Activated CD8-positive, alpha-beta memory T cell treated with anti-CD3 and anti-CD28 coated beads, Interleukin-2, amount 10 ng/mL, durations not matched to agents 7 days and 5 days (primary cell): ENCODE results near the gene AVL9. TPM values are rescaled to one million over a fixed set of nuclear protein-coding genes. Genes with fewer than 3 reads are reported as not detected.

ENCODE experiments used
- ATAC-seq: fragments of 150-1000 bp; cut with Tn5 transposase; one replicate; pipeline ENCODE4 v1.10.0; 2021; ENCODE audit warnings: moderate library complexity
- CTCF ChIA-PET: fragments of 350-600 bp; sonication (Branson Sonifier 250); formaldehyde crosslinking; loops from one replicate; lab custom pipeline; 2021; ENCODE audit warnings: antibody characterized with exemption; lab: Charles Lee
- DNase-seq: peaks from one replicate; pipeline ENCODE4 v3.0.0-alpha.2; 2020
- H3K27ac Mint-ChIP-seq: one replicate; pipeline ENCODE4 v1.8.0; 2021; ENCODE audit warnings: mild to moderate bottlenecking, mixed read lengths
- H3K27me3 Mint-ChIP-seq: one replicate; pipeline ENCODE4 v1.8.0; 2021; ENCODE audit warnings: mixed read lengths
- H3K36me3 Mint-ChIP-seq: one replicate; pipeline ENCODE4 v1.8.0; 2021; ENCODE audit warnings: mild to moderate bottlenecking, mixed read lengths
- H3K4me1 Mint-ChIP-seq: one replicate; pipeline ENCODE4 v1.8.0; 2021; ENCODE audit warnings: mixed read lengths
- H3K4me3 Mint-ChIP-seq: one replicate; pipeline ENCODE4 v1.8.0; 2021; ENCODE audit warnings: mild to moderate bottlenecking, moderate library complexity, mixed read lengths
- H3K9me3 Mint-ChIP-seq: one replicate; pipeline ENCODE4 v1.8.0; 2022; ENCODE audit warnings: low read depth, mixed read lengths
- total RNA-seq, 2 experiments: library from RNA; stranded (reverse); gene quantifications; one replicate each; pipeline ENCODE4 v1.2.3, GENCODE V29; 2021

AVL9 gene
- total RNA-seq, 2 experiments from 2014 or later, result 36.1 to 42.2 TPM

DNA sequence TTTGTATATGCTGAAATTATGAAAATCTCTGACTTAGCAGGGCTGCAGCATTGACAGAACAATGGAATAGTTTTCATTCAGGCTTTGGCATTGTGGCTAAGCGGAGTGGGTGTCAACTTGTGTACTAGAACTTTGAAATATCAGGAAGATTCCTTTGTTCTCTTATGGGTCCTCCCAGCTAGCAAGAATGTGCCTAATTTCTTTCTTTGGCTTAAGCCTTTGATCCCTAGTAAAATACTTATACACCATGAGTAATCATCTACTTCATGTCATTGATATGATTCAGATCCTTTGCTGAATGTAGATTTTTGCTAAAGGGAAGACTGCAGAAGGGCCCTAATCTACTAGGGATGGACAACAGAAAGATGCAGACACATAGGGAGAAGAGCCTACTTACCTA, 6.2 kb downstream of the AVL9 start:
- CTCF ChIA-PET, result no interaction called here
- no peak for ATAC-seq
- H3K4me3 Mint-ChIP-seq, result no peak overlapping the region
- peaks cover 23% of the 10 kb centered on the region for H3K36me3 Mint-ChIP-seq
- peaks cover 52% of the 10 kb centered on the region for H3K4me1 Mint-ChIP-seq
- H3K27ac Mint-ChIP-seq, result no peak overlapping the region
- no peaks in the 10 kb centered on the region for H3K27me3 Mint-ChIP-seq
- no peaks in the 10 kb centered on the region for H3K9me3 Mint-ChIP-seq
- no peak for DNase-seq

- no peak for DNase-seq
- H3K4me3 Mint-ChIP-seq, result peak overlapping the region; percentile 21
- no peaks in the 10 kb centered on the region for H3K9me3 Mint-ChIP-seq
- peak overlapping the region; percentile 74 for H3K27ac Mint-ChIP-seq
- peaks cover 25% of the 10 kb centered on the region for H3K36me3 Mint-ChIP-seq
- no peaks in the 10 kb centered on the region for H3K27me3 Mint-ChIP-seq
- ATAC-seq, result peak; percentile 59
- CTCF ChIA-PET, result interaction anchor here (0.7 kb wide), 1 partner anchor 12 kb away, joined by 5 read pairs; no protein-coding TSS in a partner anchor
- peaks cover 51% of the 10 kb centered on the region for H3K4me1 Mint-ChIP-seq
Measured at GRCh38 chr7:32502728-32503127, 7.4 kb downstream of the AVL9 start.

- ATAC-seq, result peak; percentile 83
- Mint-ChIP-seq H3K4me1 (peaks cover 33% of the 10 kb centered on the region), H3K9me3 (no peaks in the 10 kb centered on the region), H3K36me3 (peaks cover 33% of the 10 kb centered on the region), H3K27ac (peak overlapping the region; percentile 86), H3K27me3 (no peaks in the 10 kb centered on the region), H3K4me3 (peak overlapping the region; percentile 60)
- peak; percentile 48 for DNase-seq
- CTCF ChIA-PET, result interaction anchor here (0.9 to 1.3 kb wide), 2 partner anchors 15 to 68 kb away, joined by 3 read pairs; no protein-coding TSS in a partner anchor
Measured at GRCh38 chr7:32506266-32507054, 11.2 kb downstream of the AVL9 start.

DNA sequence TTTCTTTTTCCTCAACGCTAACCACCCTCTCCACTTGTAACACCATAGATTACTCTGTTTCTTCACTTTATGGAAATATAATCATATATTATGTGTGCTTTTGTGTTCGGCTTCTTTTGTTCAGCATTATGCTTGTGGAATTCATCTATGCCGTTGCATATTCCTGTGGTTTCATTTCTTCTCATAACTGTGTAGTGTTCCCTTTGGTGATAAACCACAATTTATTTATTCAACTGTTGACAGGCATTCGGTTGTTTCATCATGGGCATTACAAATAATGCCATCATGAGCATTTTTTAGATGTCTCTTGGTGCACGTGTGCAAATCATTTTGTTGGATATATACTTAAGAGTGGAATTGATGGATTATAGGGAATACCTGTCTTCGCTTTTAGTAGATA, 12.1 kb downstream of the AVL9 start:
- Mint-ChIP-seq H3K9me3 (no peaks in the 10 kb centered on the region), H3K27ac (peak overlapping the region; percentile 10), H3K4me1 (peaks cover 36% of the 10 kb centered on the region), H3K27me3 (no peaks in the 10 kb centered on the region), H3K4me3 (no peak overlapping the region), H3K36me3 (peaks cover 40% of the 10 kb centered on the region)
- ATAC-seq (no peak), DNase-seq (no peak)
- CTCF ChIA-PET, result no interaction called here

DNA sequence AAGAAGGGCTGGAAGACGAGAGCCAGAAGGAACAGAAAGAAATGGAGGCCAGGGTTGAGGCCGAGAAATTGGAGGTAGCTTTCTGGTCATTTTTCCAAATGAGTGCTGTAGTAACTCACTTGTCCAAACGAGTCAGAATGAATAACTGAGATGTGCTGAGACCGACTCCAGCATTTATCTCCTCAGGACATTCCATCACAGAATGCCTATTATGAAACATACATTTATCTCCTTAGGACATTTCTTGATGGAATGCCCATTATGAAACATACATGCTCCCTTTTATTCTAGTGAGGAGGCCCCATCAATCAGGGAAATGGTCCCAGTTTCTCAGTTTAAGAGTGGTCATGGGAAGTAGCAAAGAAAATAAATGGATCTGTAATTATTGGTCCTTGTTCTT, 16.5 kb downstream of the AVL9 start:
- Mint-ChIP-seq H3K36me3 (peaks cover 70% of the 10 kb centered on the region), H3K27ac (no peak overlapping the region), H3K27me3 (no peaks in the 10 kb centered on the region), H3K4me3 (no peak overlapping the region), H3K4me1 (peaks cover 47% of the 10 kb centered on the region), H3K9me3 (peaks cover under 1% of the 10 kb centered on the region)
- DNase-seq, result no peak
- no peak for ATAC-seq
- CTCF ChIA-PET, result no interaction called here

- no peaks in the 10 kb centered on the region for H3K27me3 Mint-ChIP-seq
- CTCF ChIA-PET, result no interaction called here
- peaks cover 70% of the 10 kb centered on the region for H3K36me3 Mint-ChIP-seq
- H3K4me3 Mint-ChIP-seq, result no peak overlapping the region
- H3K4me1 Mint-ChIP-seq, result peaks cover 38% of the 10 kb centered on the region
- no peak for DNase-seq
- ATAC-seq, result no peak
- no peak overlapping the region for H3K27ac Mint-ChIP-seq
- peaks cover 4% of the 10 kb centered on the region for H3K9me3 Mint-ChIP-seq
Measured at GRCh38 chr7:32513210-32513609, 17.9 kb downstream of the AVL9 start.

- DNase-seq (no peak), ATAC-seq (no peak)
- Mint-ChIP-seq H3K27ac (peak overlapping the region; percentile 44), H3K9me3 (peaks cover 14% of the 10 kb centered on the region), H3K36me3 (peaks cover 80% of the 10 kb centered on the region), H3K4me1 (peaks cover 40% of the 10 kb centered on the region), H3K27me3 (no peaks in the 10 kb centered on the region), H3K4me3 (no peak overlapping the region)
- CTCF ChIA-PET, result interaction anchor here (0.7 to 1.4 kb wide), 2 partner anchors 16 to 25 kb away, joined by 3 to 4 read pairs; no protein-coding TSS in a partner anchor
Measured at GRCh38 chr7:32515890-32516550, 20.7 kb downstream of the AVL9 start.

DNA sequence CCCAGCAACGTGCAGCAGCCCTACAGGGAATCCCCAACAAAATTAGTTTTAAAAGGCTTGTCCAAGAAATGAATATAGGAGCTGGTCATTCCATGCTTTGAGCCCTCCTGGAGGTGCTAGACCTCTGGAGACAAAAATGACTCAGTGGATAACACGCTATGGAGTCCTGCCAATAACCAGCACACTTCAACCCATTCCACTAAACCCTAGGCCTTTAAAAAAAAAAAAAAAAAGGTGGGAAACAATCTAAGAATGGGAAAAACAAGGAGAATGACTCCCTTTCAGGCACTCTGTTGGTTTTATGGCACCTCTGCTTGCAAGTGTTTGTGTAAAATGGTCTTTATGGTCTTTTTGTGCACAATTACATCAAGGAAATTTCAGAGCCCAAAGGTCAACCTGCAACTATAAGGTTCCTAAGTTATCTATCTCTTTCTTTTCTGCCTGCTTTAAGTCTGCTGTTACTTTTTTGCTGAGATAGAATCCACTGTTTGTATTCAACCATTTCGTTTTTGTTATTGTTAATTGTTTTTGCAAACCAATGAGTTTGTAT, 21.3 kb downstream of the AVL9 start:
- Mint-ChIP-seq H3K36me3 (peaks cover 80% of the 10 kb centered on the region), H3K4me1 (peaks cover 38% of the 10 kb centered on the region), H3K9me3 (peaks cover 19% of the 10 kb centered on the region), H3K27me3 (no peaks in the 10 kb centered on the region), H3K27ac (no peak overlapping the region), H3K4me3 (no peak overlapping the region)
- ATAC-seq (no peak), DNase-seq (no peak)
- CTCF ChIA-PET, result interaction anchor here (1.4 kb wide), 1 partner anchor 15 kb away, joined by 3 read pairs; no protein-coding TSS in a partner anchor

- peaks cover 28% of the 10 kb centered on the region for H3K4me1 Mint-ChIP-seq
- peaks cover 81% of the 10 kb centered on the region for H3K36me3 Mint-ChIP-seq
- no peak overlapping the region for H3K27ac Mint-ChIP-seq
- DNase-seq (no peak), ATAC-seq (no peak)
- H3K9me3 Mint-ChIP-seq, result peaks cover 27% of the 10 kb centered on the region
- H3K4me3 Mint-ChIP-seq, result no peak overlapping the region
- H3K27me3 Mint-ChIP-seq, result no peaks in the 10 kb centered on the region
- CTCF ChIA-PET, result no interaction called here
Measured at GRCh38 chr7:32518534-32519140, 23.3 kb downstream of the AVL9 start.

DNA sequence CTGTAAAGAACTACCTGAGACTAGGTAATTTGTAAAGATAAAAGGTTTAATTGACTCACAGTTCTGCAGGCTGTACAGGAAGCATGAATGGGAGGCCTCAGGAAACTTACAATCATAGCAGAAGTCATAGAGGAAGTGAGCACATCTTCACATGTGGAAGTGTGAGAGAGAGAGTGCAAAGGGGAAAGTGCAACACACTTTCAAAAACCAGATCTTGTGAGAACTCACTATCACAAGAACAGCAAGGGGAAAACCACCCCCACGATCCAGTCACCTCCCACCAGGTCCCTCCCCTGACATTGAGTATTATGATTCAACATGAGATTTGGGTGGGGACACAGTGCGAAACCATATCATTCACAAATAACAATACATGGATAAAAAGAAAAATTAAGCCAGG, 24.5 kb downstream of the AVL9 start:
- no peak for ATAC-seq
- peaks cover 22% of the 10 kb centered on the region for H3K4me1 Mint-ChIP-seq
- CTCF ChIA-PET, result no interaction called here

DNA sequence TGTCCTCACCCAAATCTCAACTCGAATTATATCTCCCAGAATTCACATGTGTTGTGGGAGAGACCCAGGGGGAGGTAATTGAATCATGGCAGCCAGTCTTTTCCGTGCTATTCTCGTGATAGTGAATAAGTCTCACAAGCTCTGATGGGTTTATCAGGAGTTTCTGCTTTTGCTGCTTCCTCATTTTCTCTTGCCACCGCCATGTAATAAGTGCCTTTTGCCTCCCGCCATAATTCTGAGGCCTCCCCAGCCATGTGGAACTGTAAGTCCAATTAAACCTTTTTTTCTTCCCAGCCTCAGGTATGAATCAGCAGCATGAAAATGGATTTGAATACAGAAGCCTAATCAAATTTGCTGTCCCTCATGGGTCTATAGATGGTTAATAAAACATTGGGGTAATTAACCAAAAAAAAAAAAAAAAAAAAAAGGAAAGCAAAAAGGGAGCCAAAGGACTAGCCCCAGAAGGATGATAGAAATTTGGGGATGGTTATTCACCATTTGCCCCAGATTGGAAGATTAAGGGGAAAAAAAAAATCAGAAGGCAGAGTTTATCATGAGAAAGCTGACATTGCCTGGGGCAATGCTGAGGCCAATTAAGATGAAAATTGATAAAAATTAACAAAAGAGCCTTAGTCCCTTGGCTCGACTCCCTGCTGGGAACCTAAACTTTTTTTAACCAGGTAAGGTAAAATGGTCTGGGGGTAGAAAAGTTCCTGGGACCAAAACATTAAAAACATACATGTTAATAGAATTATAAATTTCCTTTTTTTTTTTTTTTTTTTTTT, 27.6 kb downstream of the AVL9 start:
- Mint-ChIP-seq H3K4me3 (no peak overlapping the region), H3K36me3 (peaks cover 57% of the 10 kb centered on the region), H3K4me1 (peaks cover 4% of the 10 kb centered on the region), H3K9me3 (peaks cover 23% of the 10 kb centered on the region), H3K27ac (no peak overlapping the region), H3K27me3 (no peaks in the 10 kb centered on the region)
- CTCF ChIA-PET, result interaction anchor here (0.7 kb wide), 1 partner anchor 11 kb away, joined by 3 read pairs; no protein-coding TSS in a partner anchor
- ATAC-seq, result no peak
- no peak for DNase-seq

More for the DNA sequence above, 24.5 kb downstream of the AVL9 start:
- H3K4me3 Mint-ChIP-seq, result no peak overlapping the region
- peaks cover 27% of the 10 kb centered on the region for H3K9me3 Mint-ChIP-seq
- no peak for DNase-seq
- H3K27ac Mint-ChIP-seq, result no peak overlapping the region
- H3K36me3 Mint-ChIP-seq, result peaks cover 76% of the 10 kb centered on the region
- no peaks in the 10 kb centered on the region for H3K27me3 Mint-ChIP-seq

DNA sequence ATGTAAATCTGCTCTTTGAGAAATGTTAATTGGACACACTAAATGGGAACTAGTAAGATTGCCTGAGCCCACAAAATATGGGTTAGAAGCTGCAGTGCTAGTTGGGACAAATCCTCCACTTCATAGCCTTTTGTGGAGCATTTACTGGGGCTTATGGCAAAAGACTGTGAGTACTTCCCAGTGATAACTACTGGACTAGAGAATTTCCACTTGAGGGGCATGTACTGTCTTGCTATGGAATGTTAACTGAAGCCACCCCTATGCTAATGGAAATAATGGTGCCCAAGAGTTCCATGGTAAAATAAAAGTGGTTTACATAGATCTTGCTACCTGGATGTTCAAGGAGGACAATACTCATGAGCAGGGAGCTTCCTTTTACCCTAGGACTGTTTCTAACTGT, 29.3 kb downstream of the AVL9 start:
- H3K27me3 Mint-ChIP-seq, result no peaks in the 10 kb centered on the region
- DNase-seq (no peak), ATAC-seq (no peak)
- peaks cover 23% of the 10 kb centered on the region for H3K9me3 Mint-ChIP-seq
- H3K36me3 Mint-ChIP-seq, result peaks cover 51% of the 10 kb centered on the region
- CTCF ChIA-PET, result no interaction called here
- H3K4me3 Mint-ChIP-seq, result no peak overlapping the region
- H3K4me1 Mint-ChIP-seq, result peaks cover 4% of the 10 kb centered on the region
- H3K27ac Mint-ChIP-seq, result no peak overlapping the region
